ENCODE results near the gene GRM7.

- no peak for TF ChIP-seq CTCF (IDR thresholded peaks at IDR 0.05; ENCODE audit: low read depth, low read length, poor library complexity, severe bottlenecking)
- no peak for TF ChIP-seq EZH2phosphoT487 (IDR thresholded peaks at IDR 0.05; ENCODE audit: borderline replicate concordance, low read length)
Observed at GRCh38 chr3:6857510-6857909, 3.4 kb upstream of the GRM7 start.

All from DOHH2 (cell line).